ENCODE measurements around the gene KCNK5.

Gene KCNK5

DNA sequence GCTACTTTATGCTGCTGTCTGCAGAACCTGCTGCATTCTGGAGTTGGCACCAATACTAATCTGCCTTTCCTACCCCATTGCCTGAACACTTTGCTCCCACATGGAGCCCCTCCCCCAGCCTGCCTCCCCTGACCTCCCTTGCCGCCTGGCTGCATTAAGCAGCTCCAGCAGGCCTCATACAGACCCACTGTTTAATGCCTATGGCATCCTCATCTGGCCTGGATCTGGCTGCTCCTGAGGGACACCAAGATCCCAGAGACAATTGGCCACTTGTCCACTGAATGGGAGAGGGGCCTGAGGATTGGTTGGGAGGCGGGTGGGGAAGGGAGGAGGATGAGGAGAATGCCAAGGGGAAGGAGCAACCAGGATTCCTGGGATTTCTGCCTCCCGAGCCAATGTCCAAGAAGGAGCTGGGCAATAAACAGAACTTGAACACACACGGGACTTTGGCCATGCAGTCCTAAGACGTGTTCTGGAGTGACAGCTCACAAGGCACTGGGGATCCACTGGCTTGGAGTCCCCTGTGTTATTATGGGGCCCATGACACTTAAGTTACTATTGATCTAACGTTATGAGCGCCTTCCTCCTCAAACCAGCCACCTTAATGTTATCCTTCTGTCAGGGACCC, 10.4 kb upstream of the KCNK5 start:
- no peak for DNase-seq

DNA sequence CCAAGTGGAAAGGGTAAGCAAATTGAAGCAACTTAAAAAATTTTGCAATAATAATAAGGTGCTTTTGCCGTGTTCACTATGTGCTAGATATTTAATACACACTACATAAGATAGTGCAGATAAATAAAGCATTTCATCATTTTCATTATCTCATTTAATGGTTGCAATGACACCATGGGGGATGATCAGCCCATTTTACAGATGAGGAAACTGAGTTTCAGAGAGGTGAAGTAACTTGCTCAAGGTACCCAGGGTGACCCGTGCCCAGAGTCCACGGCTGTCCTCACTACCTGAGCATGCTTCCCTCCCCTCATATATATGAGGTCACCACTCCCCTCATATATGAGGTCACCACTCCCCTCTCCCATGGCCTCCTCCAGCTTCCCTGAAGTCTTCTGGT, 7.5 kb upstream of the KCNK5 start:
- DNase-seq = no peak

DNA sequence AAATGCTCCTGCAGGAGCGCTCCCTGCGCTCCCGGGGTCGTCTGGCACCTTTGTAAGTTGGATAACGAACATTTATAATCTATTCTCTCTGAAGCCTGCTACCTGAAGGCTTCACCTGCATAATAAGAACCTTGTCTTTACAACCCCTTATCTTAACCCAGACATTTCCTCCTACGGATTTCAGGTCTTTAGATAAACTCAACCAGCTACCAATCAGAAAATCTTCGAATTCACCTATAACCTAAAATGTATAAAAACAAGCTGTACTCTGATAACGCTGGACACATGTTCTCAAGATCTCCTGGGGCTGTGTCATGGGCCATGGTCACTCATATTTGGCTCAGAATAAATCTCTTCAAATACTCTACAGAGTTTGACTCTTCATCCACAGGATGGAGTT, 4.1 kb upstream of the KCNK5 start:
- DNase-seq = no peak

DNA sequence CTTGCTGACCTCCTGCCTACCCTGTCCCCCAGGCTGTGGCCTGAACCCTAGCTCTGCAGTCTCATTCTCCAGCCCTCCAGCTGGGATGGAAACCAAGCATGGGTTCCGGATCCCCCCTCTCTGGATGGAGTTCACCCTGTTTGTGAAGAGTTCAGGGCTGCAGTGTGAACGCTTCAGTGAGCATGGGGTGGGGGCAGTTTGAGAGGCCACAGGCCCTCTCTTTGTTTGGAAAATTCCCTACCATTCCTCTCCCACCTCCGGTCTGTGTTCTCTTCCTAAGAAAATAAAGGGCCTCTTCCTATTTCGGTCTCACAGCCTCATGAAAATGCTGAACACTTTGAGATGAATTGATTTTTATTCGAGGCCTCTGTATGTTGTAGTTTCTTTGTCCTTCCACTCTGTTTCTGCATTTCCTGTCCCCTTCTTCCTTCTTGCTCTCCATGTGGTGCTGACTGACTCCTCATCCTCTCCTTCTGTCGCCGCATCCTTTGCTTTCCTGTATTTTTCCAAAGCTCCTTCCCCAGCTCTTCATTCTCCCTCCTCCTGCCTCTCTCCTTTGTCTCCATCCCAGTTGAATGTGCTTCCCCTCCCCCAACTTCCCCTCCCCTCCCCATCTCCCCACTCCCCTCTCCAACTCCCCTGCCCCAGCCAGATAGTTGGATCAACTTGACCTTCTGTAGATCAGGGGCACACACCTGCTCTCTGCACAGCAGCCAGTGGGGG, 2.4 kb upstream of the KCNK5 start:
- no peak for DNase-seq

DNA sequence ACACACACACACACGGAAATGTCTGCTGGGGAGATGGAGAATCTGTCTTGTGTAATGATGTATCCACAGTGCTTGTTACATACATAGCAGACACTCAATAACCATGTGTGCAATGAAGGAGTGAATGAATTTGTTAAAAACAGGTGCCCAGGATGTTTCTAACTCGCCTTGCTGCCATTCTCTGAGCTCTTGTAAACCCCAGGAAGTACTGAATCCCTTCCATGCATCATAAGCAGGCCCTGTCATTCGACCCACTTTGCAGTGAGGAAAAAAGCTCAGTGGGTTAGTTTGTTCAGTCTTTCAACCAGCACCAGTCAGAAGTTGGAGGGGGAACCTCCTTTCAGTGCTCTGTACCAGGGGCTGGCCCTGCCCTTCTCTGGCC, 1.4 kb upstream of the KCNK5 start:
- DNase-seq = no peak

DNA sequence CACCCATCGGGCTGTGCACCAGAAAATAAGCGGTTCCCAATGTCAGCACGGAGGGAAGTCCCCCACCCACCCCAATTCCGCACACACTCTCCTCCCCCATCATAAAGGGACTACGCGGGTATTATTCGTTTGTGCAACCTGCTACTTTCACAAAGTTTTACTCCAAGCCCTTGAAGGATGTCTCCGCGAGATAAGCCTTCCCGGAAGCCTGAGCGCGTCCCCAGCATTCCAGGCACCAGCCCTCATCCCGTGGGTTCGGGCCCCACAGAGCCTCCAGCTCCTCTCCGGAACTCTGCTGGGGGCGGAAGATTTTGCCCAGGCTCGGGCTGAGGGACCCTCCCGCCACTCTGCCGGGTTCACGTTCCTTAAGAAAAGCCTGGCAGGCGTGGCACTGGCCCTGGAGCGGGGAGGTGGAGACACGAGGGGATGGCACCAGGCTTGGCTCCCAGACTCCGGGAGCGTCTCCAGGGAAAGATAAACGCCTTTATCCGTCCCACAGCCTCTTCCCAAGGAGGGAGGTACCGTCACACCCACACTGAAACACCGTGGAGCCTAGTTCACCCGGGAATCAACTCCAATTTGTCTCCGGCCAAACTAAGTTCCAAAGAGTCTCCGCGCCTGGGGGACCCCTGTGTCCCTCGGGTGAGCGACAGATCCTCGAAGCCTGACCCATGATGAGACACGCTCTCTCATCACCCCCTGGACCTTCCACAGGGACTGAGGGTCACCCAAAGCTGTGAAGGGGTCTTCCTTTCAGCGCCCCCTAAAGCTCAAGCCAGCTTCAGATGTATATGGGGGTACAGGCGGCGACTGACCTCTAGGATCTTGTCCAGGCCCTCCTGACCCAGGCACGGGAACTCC, 934 bp downstream of the KCNK5 start:
- DNase-seq = no peak

DNA sequence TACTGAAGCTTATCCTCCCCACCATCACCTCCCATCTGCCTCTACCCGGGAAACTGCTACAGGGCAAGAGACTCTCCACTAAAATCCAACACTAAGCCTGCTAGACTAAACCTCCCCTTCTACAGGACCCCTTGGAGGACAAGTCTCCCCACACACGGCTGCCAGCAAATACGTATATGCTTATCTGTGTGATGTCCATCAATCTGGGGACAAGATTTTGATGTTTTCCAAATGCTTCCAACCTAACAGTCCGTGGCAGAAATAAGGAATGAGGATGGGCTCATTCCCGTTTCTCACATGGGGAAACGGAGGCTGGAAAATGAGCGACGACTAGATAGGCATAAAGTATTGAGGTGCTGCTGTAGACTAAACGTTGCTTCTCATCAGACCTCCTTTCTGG, 1.8 kb downstream of the KCNK5 start:
- DNase-seq = no peak

DNA sequence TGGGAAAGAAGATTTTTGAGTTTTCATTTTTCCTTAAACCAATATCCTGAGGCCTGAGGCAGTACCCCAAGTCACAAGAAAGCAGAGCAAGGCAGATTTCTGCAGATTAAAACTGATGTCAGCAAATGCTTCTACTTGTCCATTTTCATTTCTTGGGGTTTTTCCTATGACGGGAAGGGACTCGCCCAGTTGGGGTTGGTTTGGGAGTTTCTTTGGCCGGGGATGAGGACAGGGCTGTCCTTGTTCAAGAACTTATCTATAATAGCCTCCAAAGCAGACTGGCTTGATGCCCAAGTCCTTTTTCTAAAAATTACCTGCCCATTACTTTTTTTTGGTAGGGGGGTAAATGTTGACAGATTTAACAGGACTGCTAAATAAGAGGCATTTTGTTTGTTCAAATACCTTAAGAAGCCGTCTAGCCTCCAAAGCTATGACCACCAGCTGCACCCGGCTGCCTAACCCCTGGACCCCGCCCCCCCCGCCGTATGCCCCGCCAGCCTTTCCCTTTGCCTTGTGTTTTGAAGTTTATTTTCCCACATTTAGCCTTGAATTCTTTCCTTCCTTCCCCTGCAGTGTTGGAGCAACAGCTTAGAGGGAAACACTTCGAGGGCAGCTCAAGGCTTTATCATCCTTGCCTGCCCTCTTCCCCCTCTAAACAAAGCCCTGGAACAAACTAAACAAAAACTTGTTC, 2.5 kb downstream of the KCNK5 start:
- DNase-seq = no peak

DNA sequence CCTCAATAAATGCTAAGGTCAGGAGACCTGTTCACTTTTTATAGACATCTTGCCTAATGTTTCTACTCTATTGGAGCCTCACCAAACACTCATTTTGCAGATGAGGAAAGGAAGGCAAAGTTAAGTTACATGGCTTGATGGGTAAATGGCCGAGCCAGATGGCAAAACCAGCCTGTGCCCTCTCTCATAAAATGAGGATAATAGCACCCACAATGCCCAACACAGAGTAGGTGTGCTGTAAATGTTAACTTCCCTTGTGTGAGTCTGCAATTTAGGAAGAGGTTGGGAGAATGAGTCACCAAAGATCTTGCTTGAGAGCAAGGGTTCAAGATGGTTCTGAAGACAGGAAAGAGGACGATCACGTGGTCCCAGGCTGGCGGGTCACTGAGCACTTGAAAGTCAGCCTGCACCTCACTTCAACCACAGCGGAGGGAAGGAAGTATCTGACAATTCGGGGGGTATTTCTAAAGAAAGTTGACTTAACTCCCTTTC, 3.3 kb downstream of the KCNK5 start:
- no peak for DNase-seq

DNA sequence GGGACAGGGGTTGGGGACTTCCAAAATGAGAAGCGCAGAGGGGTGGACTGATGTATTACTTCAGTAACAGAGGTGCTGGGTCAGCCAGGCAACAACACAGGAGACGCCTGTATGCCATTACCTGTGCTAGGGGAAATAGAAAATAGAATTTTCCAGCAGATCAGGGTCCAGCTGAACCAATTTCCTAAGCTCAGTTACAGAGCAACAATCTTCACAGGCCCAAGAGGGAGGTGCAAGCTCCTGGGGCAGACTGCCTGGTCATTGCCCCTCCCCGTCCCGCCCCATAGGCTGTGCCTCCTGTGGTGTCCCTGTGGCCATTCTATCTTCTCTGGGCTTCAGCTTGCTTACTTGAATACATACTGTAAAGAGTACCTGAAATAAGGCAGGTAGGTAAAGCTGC, 3.7 kb downstream of the KCNK5 start:
- DNase-seq = no peak

DNA sequence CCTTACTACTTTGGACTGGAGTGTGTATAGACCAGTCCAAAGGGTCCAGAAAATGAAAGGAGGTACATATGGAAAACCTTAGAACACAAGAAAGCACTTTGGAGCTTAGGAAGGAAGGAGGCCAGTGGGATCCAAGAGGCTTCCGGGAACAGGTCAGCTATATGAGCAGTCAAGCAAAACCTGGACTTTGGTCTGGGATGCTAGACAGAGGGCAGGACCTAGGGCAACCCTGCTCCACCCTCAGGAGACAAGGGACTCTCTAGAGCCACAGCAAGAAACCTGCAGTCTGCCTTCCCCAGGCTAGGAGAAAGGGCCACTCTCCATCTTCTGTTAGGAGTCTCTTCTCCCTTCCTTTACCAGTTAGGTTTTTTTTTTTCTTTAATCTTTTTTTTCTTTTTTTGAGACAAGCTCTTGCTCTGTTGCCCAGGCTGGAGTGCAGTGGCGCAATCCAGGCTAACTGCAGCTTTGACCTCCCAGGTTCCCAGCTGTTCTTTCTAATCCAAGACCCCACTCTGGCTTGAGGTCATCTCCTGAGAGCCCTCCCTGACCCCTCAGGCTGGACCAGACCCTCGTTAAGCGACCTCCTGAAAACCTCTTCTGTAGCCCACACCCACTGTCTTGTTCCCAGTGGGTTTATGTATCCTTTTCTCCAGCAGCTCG, 4.6 kb downstream of the KCNK5 start:
- DNase-seq = no peak

DNA sequence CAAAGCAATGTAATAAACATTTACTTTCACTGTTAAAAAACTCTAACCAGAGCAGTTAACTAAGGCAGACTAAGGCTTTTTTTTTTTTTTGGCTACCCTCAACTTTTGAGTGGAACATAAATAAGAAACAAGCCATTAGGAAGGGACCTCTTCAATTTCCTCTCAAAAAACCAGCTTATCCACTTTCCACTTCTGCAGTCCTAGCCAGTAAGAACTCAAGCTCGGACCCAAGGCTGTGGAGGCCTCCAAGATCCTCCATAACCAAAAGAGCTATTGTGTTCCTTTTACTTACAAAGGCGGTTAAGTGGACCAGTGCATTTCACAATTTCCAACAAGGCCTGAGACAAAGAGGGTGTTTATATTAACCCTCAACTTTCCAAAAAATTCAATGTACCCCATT, 5.3 kb downstream of the KCNK5 start:
- no peak for DNase-seq

DNA sequence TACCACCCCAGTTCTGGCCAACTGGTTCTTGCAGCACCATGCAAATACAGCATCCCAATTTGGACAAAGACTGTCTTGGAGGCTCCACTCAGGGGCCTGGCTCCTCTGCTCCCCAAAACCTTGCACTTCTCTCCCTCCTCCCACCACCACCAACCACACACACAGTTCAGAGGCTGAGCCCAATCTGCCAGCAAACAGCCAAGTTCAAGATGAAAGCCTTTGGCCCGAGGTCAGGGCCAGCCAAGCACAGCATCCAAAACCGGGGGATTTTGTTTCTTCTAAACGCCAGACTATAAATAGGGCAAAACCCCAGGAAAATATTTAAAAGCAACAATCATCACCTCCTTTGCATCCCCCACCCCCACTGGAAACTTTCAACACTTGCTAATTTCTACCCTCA, 5.7 kb downstream of the KCNK5 start:
- DNase-seq = no peak

DNA sequence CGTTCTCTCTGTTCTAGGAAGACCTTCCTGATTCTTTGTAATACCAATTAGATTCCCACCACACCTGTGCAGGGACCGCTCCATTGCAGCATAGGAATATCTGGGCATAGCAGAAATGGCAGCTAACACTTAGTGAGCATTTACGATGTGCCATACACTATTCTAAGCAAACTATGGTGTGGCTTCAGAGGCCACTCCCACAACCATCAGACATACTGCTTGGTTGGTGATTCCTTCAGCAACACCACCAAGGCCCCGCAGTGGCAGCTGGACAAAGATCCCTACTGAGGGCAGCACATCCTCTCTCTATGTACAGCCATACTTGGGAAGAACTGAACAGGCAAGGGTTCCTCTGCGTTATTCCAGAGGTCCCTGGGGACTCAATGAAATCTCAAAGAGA, 6.2 kb downstream of the KCNK5 start:
- no peak for DNase-seq

DNA sequence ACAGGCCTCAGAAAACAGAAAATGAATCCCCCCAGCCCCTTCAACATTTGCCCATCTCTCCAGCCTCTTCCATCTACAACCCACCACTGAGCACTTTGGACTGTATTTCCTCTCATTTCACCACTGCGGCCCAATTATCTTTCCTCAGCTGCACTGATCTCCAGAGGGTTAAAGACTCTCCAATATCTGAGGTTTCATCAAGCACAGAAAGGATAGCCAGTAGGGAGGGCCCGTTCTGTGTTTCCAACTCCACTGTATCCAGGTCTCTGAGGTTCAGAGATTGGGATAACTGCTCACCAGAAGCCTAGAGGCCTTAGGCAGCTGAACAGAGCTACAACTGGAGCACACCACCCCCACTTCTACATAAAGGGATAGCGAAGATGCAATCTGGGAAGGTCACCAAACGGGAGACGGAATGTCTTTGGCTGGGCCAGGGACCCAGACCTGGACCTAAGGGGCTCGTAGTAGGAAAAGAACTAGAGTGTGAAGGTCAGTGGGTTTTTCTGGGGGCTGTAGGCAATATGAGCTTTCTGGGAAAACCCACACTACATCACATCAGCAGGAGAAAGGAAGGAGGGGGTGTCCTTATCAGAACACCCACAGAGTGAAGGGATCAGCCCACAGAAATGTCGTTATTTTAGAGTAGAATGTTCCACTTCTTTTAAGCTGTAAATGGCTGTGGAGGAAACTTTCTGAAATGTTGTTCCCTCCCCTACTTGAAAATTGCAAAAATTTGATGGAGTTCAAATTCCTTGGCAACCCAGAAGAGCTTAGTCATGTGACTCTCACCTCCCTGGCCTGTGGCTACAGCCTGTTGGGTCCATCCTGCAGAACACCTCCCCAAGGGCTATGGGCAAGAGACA, 7.3 kb downstream of the KCNK5 start:
- no peak for DNase-seq

DNA sequence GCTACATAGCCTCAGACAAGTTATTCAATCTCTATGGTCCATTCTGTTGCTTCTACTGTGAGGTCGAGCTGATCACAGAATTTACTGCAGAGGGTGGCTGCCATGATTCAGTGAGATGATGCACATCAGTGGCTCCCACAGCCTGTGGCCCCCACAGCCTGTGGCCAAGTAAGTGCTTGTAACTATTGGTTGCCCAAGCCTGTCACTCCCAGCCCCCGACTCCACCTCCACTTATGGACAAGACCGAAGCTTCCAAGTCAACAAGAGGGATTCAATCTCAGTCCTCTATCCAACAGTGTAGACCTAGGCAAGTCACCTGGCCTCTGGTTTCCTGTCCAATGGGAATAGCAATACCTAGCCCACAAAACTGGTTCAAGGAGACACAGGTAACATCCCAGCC, 8.2 kb downstream of the KCNK5 start:
- DNase-seq = no peak

DNA sequence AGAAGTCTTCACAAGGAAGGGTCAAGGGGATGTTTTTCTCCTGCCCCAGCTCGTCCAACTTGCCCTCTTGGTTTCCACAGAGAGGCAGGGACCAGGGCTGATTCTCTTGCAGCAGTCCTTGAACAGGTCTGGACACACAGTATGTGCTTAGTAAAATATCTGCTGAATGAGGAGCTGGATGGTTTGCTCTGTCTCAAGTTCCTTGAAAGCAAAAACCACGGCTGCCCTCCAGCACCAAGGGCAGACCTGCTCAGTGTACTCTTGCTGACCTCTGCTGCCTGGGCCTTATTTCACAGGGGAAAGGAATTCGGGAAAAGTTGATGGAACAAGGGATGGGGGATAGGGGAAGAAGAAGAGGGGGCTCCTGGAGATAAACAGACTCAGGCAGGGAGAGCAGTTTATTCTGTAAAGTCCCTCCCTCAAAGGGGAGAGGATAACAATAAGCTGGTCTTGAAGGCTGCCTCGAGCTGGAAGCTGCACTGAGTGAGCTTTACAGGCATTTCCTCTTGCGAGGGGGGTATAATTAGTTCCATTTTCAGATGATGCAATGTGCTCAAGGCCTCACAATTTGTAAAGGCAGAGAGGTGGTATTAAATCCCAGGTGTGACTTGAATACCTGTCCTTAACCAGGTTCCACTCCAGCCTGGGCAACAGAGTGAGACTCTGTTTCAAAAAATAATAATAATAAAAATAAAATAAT, 10.3 kb downstream of the KCNK5 start:
- no peak for DNase-seq

DNA sequence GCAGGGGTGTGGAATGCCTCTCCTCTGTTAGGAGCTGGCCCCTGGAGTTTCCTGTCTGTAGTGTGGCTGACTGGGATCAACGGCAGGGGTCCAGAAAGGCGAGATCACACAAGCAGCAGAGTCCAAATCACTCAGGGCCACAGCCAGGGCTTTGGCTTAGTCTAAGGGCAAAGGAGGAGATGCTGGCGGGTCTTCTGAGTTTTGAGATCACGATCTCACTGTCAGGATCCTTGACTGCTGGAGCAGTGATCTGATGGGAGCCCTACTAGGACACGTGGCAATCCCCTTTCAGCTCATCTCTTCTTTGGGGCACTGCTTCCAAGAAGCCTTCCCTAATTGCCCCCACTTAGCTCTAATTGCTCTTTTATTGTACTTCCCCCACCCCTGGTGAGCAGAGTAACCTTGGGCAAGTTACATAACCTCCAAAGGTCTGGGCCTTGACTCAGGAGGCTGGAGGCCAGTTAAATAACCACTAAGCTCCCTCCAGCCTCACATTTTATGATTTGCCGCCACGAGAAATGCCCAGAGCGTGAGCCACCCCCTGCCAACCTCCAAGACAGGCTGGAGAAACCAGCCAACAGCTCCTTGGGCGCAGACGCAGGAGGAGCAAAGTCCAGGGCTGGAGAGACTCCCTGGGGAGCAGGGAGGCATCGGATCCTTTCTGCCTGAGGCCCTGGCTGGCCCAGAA, 12.0 kb downstream of the KCNK5 start:
- DNase-seq = no peak

DNA sequence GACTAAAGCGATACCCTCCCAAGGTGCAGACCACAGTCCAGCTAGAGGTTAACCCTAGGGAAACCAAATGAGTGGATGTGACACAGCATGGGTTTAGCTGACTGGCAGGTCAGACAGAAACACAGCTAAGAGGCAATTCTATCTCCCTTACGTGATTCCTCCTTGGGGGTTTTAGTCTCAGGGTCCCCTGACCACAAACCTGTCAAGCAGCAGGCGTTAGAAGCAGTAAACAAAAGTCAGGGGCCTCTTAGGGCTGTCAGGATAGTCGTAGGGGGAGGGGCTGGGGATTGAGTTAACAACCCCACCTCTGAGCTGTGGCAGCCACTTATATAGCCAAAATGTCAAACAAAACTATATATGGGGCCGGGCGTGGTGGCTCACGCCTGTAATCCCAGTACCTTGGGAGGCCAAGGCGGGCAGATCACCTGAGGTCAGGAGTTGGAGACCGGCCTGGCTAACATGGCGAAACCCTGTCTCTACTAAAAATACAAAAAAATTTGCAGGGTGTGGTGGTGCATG, 13.6 kb downstream of the KCNK5 start:
- DNase-seq = no peak

Data from activated T-cell treated with anti-CD3 and anti-CD28 coated beads, Interleukin-2, amount 50 U/mL, for 1 hour (primary cell).